Smooth muscle cell (in vitro differentiated cells): ENCODE measurements around the gene DRC7. TPM values are rescaled to one million over a fixed set of nuclear protein-coding genes. Genes with fewer than 3 reads are reported as not detected.
A peak's percentile ranks its signal among the peaks of the same experiment; 100 is the strongest.

Experiments
- DNase-seq: peaks from one replicate; lab custom pipeline; 2025; ENCODE audit not compliant: unreplicated experiment; lab: John Stamatoyannopoulos, UW
- H2AFZ ChIP-seq: fragments of 200-600 bp; sonication (generic); 2 replicates; pipeline ENCODE4 v1.6.0; 2016; ENCODE audit warnings: antibody characterized with exemption, low read depth, mild to moderate bottlenecking
- H3F3A ChIP-seq: fragments of 200-600 bp; sonication (generic); 2 replicates; pipeline ENCODE4 v1.6.0; 2017; ENCODE audit warnings: antibody characterized with exemption, low read depth
- H3K27ac ChIP-seq: fragments of 200-600 bp; sonication (generic); 2 replicates; pipeline ENCODE4 v1.5.1; 2016; ENCODE audit warnings: low read depth, mild to moderate bottlenecking
- H3K27me3 ChIP-seq: fragments of 200-600 bp; sonication (generic); 2 replicates; pipeline ENCODE4 v1.6.1; 2016; ENCODE audit warnings: low read depth, mild to moderate bottlenecking
- H3K36me3 ChIP-seq: fragments of 200-600 bp; sonication (generic); 2 replicates; pipeline ENCODE4 v1.5.1; 2016; ENCODE audit warnings: low read depth
- H3K4me1 ChIP-seq: fragments of 200-600 bp; sonication (generic); 2 replicates; pipeline ENCODE4 v1.5.1; 2016; ENCODE audit warnings: low read depth
- H3K4me2 ChIP-seq: fragments of 200-600 bp; sonication (generic); 2 replicates; pipeline ENCODE4 v1.6.0; 2016; ENCODE audit warnings: mild to moderate bottlenecking
- H3K4me3 ChIP-seq: fragments of 200-600 bp; sonication (generic); 2 replicates; pipeline ENCODE4 v1.5.1; 2016; ENCODE audit warnings: mild to moderate bottlenecking
- H3K79me2 ChIP-seq: fragments of 200-600 bp; sonication (generic); 2 replicates; pipeline ENCODE4 v1.6.0; 2016; ENCODE audit warnings: low read depth, mild to moderate bottlenecking
- H3K9ac ChIP-seq: fragments of 200-600 bp; sonication (generic); 2 replicates; pipeline ENCODE4 v1.6.0; 2016; ENCODE audit warnings: low read depth
- H3K9me3 ChIP-seq: fragments of 200-600 bp; sonication (generic); replicated peaks from 2 replicates; pipeline ENCODE4 v1.5.1; 2016; ENCODE audit warnings: low read depth
- H4K20me1 ChIP-seq: fragments of 200-600 bp; sonication (generic); 2 replicates; pipeline ENCODE4 v1.6.0; 2016; ENCODE audit warnings: low read depth
- CTCF ChIP-seq: fragments of 200-600 bp; sonication (generic); IDR thresholded peaks from 2 replicates; pipeline ENCODE4 v1.5.1; 2017; ENCODE audit warnings: borderline replicate concordance, mild to moderate bottlenecking, antibody characterized with exemption; ENCODE audit not compliant: insufficient read depth, poor library complexity, severe bottlenecking
- WGBS: methylation state at CpG from one replicate; pipeline ENCODE4 v1.1.7; 2016; ENCODE audit warnings: low lambda C conversion rate; 5-methylcytosine and 5-hydroxymethylcytosine counted together
- polyA plus RNA-seq: library from polyadenylated mRNA; unstranded; fragments of >200 nt; fragmentation: Nextera tagmentation; extraction: Ambion mirVana; gene quantifications from 2 replicates; pipeline ENCODE4 v1.2.1, GENCODE V29; 2016
- total RNA-seq: library from RNA; depleted of rRNA; stranded (reverse); fragments of >200 nt; gene quantifications from 2 replicates; pipeline ENCODE4 v1.2.3, GENCODE V29; 2014

DRC7 gene
- total and polyA plus RNA-seq, 2 experiments from 2014 or later: 0.94 TPM; not detected in 1

GRCh38 chr16:57734925-57735754, 40.5 kb downstream of the DRC7 start:
- H3K9ac ChIP-seq: peak overlapping the region; percentile 81
- no peaks in the 10 kb centered on the region for H3K36me3 ChIP-seq
- peak overlapping the region; percentile 85 for H3K27ac ChIP-seq
- 2% methylated on average over 45 of the region's 45 CpGs for WGBS
- peak overlapping the region; percentile 87 for H2AFZ ChIP-seq
- H3K4me1 ChIP-seq: peaks cover 8% of the 10 kb centered on the region
- H4K20me1 ChIP-seq: no peaks in the 10 kb centered on the region
- DNase-seq: peak; percentile 94
- H3K9me3 ChIP-seq: no peaks in the 10 kb centered on the region
- H3K4me3 ChIP-seq: peak overlapping the region; percentile 61
- H3K4me2 ChIP-seq: peak overlapping the region; percentile 91
- no peak for TF ChIP-seq CTCF
- H3K79me2 ChIP-seq: no peaks in the 10 kb centered on the region
- H3K27me3 ChIP-seq: no peaks in the 10 kb centered on the region
- peaks cover 8% of the 10 kb centered on the region for H3F3A ChIP-seq

- Histone ChIP-seq H3K79me2 (no peaks in the 10 kb centered on the region), H3K4me3 (peak within 1 kb of the TSS; percentile 61), H3K9me3 (no peaks in the 10 kb centered on the region), H3K9ac (peak within 1 kb of the TSS; percentile 81), H4K20me1 (no peaks in the 10 kb centered on the region), H3F3A (peaks cover 8% of the 10 kb centered on the region), H3K4me1 (peaks cover 8% of the 10 kb centered on the region), H3K27ac (peak within 1 kb of the TSS; percentile 85), H2AFZ (peak within 1 kb of the TSS; percentile 87), H3K27me3 (no peaks in the 10 kb centered on the region), H3K4me2 (peak within 1 kb of the TSS; percentile 91), H3K36me3 (no peaks in the 10 kb centered on the region)
- 4% methylated on average over 22 of the region's 35 CpGs for WGBS
- DNase-seq: no peak
- TF ChIP-seq CTCF: no peak
Measured at GRCh38 chr16:57735755-57736418, 41.3 kb downstream of the DRC7 start, which contains the start of gene KATNB1. Gene KATNB1, plus strand, starts transcription at chr16:57735770. Its CDS starts 1,474 bp downstream, at chr16:57737244.

GRCh38 chr16:57736419-57737351, 42.1 kb downstream of the DRC7 start:
- Histone ChIP-seq H3K4me2 (peak overlapping the region; percentile 91), H4K20me1 (no peaks in the 10 kb centered on the region), H3K36me3 (no peaks in the 10 kb centered on the region), H3K27ac (peak overlapping the region; percentile 85), H3K9me3 (no peaks in the 10 kb centered on the region), H3K4me1 (peaks cover 8% of the 10 kb centered on the region), H3K4me3 (peak overlapping the region; percentile 60), H2AFZ (peak overlapping the region; percentile 75), H3K79me2 (no peaks in the 10 kb centered on the region), H3K27me3 (no peaks in the 10 kb centered on the region), H3F3A (peaks cover 8% of the 10 kb centered on the region), H3K9ac (peak overlapping the region; percentile 73)
- WGBS: 31% methylated on average over 23 of the region's 23 CpGs
- DNase-seq: no peak
- TF ChIP-seq CTCF: no peak
